Measurements from ENCODE around the gene CRIP1. TPM values are rescaled to one million over a fixed set of nuclear protein-coding genes. Genes with fewer than 3 reads are reported as not detected.

The CRIP1 gene
- polyA plus RNA-seq, 2 of the 4 experiments (the other 2 are of a cell fraction): 280 to 999 TPM

DNA sequence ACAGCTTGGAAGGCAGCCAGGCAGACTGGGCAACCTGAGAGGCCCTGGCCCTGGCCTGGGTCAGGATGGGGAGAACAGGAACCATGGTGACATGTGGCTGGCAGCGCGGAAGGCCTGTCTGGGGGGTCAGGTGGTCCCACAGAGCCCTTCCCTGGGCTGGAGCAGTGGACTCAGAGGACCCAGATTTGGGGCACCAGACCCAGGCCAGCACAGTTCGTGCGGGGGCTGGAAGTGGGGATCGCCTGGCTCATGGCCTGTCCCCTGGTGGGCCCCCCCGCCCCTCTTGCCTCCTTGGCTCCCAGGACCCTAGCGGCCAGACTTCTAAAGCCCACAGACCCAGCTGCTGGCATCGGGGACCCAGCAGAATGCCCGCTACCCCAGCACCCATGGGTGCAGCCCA lies 45.7 kb upstream of the CRIP1 start (continued):
- TF ChIP-seq, protein P1, sequence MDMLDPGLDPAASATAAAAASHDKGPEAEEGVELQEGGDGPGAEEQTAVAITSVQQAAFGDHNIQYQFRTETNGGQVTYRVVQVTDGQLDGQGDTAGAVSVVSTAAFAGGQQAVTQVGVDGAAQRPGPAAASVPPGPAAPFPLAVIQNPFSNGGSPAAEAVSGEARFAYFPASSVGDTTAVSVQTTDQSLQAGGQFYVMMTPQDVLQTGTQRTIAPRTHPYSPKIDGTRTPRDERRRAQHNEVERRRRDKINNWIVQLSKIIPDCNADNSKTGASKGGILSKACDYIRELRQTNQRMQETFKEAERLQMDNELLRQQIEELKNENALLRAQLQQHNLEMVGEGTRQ (IDR thresholded peaks at IDR 0.05): no peak
- TF ChIP-seq, protein P2, sequence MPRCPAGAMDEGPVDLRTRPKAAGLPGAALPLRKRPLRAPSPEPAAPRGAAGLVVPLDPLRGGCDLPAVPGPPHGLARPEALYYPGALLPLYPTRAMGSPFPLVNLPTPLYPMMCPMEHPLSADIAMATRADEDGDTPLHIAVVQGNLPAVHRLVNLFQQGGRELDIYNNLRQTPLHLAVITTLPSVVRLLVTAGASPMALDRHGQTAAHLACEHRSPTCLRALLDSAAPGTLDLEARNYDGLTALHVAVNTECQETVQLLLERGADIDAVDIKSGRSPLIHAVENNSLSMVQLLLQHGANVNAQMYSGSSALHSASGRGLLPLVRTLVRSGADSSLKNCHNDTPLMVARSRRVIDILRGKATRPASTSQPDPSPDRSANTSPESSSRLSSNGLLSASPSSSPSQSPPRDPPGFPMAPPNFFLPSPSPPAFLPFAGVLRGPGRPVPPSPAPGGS (IDR thresholded peaks at IDR 0.05): no peak

DNA sequence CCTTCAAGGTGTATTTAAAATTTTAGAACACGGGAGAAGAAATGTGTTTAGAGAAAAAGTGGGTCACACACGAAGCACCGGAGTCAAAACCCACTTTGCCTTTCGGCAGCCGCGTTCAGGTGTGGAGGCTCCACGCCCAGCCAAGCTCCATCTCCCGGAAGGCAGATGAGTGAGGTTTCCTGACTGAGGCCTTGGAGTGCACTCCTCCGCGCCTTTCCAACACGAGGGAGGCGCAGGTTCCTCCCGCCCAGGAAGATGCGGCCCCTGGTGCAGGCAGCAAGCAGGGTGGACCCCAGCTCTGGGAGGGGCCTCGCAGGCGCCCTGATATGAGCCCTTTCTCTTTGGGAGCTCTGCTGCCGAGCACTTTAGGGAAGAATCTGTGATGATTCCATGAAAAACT lies 44.6 kb upstream of the CRIP1 start:
- CTCF ChIA-PET: interaction anchor here (1.1 to 6.1 kb wide), 4 partner anchors 10 to 48 kb away, joined by 8 to 24 read pairs (median 16); no protein-coding TSS in a partner anchor
- Histone ChIP-seq H3K9me3 (no peaks in the 10 kb centered on the region), H3K27ac (no peak overlapping the region), H3K4me3 (no peak overlapping the region), H3K4me1 (no peaks in the 10 kb centered on the region), H3K4me2 (no peak overlapping the region)
- ATAC-seq: no peak
- TF ChIP-seq CHD2 (IDR thresholded peaks at IDR 0.05; ENCODE audit: low read length, partially characterized antibody) (no peak), SREBF2 (IDR thresholded peaks at IDR 0.05) (no peak)
- WGBS (ENCODE audit: missing lambda C conversion rate): 75% methylated on average over 12 of the region's 17 CpGs
- FAIRE-seq: no peak
- DNase-seq (ENCODE audit: low read depth in 1 of 2, low spot score in 1 of 2): no peak
- POLR2A ChIA-PET: no interaction called here

DNA sequence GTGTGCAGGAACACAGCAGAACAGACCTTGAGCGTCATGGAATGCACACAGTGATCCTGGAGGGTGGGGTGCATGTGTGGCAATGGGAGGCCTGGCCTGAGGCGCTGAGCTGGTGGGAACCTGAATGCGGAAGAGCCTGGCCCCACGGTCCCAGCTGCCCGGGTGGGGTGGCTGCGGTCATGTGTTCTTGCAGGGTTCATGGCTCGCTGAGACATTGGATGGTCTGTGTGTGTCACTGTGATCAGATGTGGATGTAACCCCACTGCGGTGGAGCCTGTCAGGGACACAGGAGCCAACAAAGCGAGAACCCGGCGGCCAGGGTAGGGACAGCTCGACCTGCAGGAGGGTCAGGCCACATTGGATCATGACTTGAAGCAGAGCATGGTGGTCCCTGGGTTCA lies 43.9 kb upstream of the CRIP1 start:
- H3K27ac ChIP-seq: no peak overlapping the region
- no peak overlapping the region for H3K4me3 ChIP-seq
- no peak for TF ChIP-seq ZSCAN20 (CRISPR knock-in tag; IDR thresholded peaks at IDR 0.05)
- TF ChIP-seq, protein P3, sequence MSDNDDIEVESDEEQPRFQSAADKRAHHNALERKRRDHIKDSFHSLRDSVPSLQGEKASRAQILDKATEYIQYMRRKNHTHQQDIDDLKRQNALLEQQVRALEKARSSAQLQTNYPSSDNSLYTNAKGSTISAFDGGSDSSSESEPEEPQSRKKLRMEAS (IDR thresholded peaks at IDR 0.05): no peak
- TF ChIP-seq PHF8 (IDR thresholded peaks at IDR 0.05; ENCODE audit: borderline replicate concordance, low read depth): no peak
- TF ChIP-seq RARB (CRISPR knock-in tag; IDR thresholded peaks at IDR 0.05): no peak
- no peak for TF ChIP-seq KDM1A (IDR thresholded peaks at IDR 0.05; ENCODE audit: low read depth)
- no peak for TF ChIP-seq SREBF2 (IDR thresholded peaks at IDR 0.05)
- no peak for TF ChIP-seq EHMT2 (IDR thresholded peaks at IDR 0.05; ENCODE audit: low read depth)
- TF ChIP-seq HOXA7 (CRISPR knock-in tag; IDR thresholded peaks at IDR 0.05): no peak
- no peaks in the 10 kb centered on the region for H3K4me1 ChIP-seq
- no peak for FAIRE-seq
- no peak overlapping the region for H3K4me2 ChIP-seq
- 83% methylated on average over 12 of the region's 12 CpGs for WGBS (ENCODE audit: missing lambda C conversion rate)
- CTCF ChIA-PET: interaction anchor here (0.7 to 6.1 kb wide), 4 partner anchors 9 to 38 kb away, joined by 3 to 24 read pairs (median 16); no protein-coding TSS in a partner anchor
- ATAC-seq: no peak
- no peaks in the 10 kb centered on the region for H3K9me3 ChIP-seq
- POLR2A ChIA-PET: no interaction called here
- no peak for DNase-seq (ENCODE audit: low read depth in 1 of 2, low spot score in 1 of 2)

DNA sequence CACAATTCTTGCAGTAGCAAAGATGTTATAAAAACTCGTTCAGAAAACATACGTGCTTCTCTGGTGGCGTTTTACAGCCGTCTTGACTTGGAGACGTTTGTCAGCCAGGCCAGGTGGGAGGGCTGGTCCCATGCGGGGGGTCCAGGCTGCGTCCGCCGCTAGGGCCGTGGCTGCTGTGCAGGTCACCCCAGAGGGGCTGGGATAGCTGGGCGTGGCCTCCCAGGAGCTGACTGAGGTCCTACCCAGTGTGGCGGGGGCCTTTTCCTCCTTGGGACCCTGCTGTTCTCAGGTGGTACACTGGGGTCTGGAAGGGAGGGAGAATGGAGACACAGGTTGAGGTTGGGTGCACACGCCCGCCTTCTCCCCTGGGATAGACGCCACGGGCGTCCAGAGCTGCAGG lies 41.8 kb upstream of the CRIP1 start:
- TF ChIP-seq, protein P1 (IDR thresholded peaks at IDR 0.05): no peak
- TF ChIP-seq ZNF302 (CRISPR knock-in tag; IDR thresholded peaks at IDR 0.05) (no peak), NPAS2 (CRISPR knock-in tag; IDR thresholded peaks at IDR 0.05; ENCODE audit: borderline replicate concordance) (no peak), RNF2 (IDR thresholded peaks at IDR 0.05; ENCODE audit: borderline replicate concordance, low read depth) (no peak), EP300 (IDR thresholded peaks at IDR 0.05) (no peak), HOXA7 (CRISPR knock-in tag; IDR thresholded peaks at IDR 0.05) (no peak), CHD2 (IDR thresholded peaks at IDR 0.05; ENCODE audit: low read length, partially characterized antibody) (no peak), POLR2A (IDR thresholded peaks at IDR 0.05; ENCODE audit: low read length) (no peak)
- FAIRE-seq (no peak), DNase-seq (ENCODE audit: low read depth in 1 of 2, low spot score in 1 of 2) (no peak), ATAC-seq (no peak)
- WGBS (ENCODE audit: missing lambda C conversion rate): 87% methylated on average over 14 of the region's 17 CpGs
- ChIA-PET POLR2A (no interaction called here), CTCF (interaction anchor here (1.3 to 1.6 kb wide), 4 partner anchors 8 to 83 kb away, joined by 3 to 7 read pairs (median 4); no protein-coding TSS in a partner anchor)
- Histone ChIP-seq H3K4me3 (no peak overlapping the region), H3K4me1 (0 out of 3 replicates have a peak, but pooled peaks cover 6% of the 10 kb centered on the region), H3K9me3 (no peaks in the 10 kb centered on the region), H3K27ac (no peak overlapping the region), H3K4me2 (no peak overlapping the region)
